ENCODE data around the gene REC8.

REC8 gene

DNA sequence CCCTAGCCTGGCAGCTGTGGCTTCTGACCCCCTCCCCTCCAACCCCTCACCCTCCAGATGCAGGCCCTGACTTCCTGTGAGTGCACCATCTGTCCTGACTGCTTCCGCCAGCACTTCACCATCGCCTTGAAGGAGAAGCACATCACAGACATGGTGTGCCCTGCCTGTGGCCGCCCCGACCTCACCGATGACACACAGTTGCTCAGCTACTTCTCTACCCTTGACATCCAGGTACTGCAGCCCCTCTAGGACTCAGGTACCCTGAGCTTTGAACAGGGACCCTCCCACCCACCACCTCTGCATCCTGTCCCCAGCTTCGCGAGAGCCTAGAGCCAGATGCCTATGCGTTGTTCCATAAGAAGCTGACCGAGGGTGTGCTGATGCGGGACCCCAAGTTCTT lies 16.8 kb upstream of the REC8 start:
- TF ChIP-seq, protein P1, sequence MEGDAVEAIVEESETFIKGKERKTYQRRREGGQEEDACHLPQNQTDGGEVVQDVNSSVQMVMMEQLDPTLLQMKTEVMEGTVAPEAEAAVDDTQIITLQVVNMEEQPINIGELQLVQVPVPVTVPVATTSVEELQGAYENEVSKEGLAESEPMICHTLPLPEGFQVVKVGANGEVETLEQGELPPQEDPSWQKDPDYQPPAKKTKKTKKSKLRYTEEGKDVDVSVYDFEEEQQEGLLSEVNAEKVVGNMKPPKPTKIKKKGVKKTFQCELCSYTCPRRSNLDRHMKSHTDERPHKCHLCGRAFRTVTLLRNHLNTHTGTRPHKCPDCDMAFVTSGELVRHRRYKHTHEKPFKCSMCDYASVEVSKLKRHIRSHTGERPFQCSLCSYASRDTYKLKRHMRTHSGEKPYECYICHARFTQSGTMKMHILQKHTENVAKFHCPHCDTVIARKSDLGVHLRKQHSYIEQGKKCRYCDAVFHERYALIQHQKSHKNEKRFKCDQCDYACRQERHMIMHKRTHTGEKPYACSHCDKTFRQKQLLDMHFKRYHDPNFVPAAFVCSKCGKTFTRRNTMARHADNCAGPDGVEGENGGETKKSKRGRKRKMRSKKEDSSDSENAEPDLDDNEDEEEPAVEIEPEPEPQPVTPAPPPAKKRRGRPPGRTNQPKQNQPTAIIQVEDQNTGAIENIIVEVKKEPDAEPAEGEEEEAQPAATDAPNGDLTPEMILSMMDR (conservative IDR thresholded peaks at IDR 0.05) = no peak
- no peak overlapping the region for H3K27ac ChIP-seq

DNA sequence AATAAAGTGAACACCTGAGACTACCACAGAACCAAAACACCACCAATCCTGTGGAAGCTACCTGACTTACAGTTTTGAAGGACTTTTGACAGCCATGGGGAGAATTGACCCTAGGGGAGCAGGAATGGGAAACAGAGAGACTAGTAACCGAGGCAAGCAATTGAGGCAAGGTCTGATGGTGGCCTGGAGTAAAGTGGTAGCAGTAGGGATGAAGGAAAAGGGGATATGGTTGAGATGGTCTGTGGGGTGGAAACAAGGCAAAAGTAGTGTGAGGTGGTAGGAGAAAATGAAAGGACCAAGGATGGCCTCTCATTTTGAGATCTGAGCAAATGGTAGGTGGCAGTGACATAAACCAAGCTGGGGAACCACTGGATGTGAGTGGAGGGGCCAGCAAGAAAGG lies 15.0 kb upstream of the REC8 start:
- no peak overlapping the region for H3K27ac ChIP-seq
- TF ChIP-seq, protein P1 (conservative IDR thresholded peaks at IDR 0.05) = no peak

DNA sequence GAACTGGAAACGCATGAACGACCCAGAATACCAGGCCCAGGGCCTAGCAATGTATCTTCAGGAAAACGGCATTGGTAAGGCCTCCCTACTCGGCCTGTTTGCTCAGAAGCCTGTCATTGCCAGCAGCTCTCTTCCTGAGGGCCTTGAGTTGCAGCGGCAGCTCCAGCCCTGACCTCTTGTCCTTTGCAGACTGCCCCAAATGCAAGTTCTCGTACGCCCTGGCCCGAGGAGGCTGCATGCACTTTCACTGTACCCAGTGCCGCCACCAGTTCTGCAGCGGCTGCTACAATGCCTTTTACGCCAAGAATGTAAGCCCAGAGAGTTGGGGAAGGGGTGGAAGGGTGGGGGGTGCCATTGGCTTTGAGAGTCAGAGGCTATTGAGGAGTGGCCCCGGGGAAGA lies 14.5 kb upstream of the REC8 start:
- H3K27ac ChIP-seq = no peak overlapping the region
- TF ChIP-seq, protein P1 (conservative IDR thresholded peaks at IDR 0.05) = no peak

DNA sequence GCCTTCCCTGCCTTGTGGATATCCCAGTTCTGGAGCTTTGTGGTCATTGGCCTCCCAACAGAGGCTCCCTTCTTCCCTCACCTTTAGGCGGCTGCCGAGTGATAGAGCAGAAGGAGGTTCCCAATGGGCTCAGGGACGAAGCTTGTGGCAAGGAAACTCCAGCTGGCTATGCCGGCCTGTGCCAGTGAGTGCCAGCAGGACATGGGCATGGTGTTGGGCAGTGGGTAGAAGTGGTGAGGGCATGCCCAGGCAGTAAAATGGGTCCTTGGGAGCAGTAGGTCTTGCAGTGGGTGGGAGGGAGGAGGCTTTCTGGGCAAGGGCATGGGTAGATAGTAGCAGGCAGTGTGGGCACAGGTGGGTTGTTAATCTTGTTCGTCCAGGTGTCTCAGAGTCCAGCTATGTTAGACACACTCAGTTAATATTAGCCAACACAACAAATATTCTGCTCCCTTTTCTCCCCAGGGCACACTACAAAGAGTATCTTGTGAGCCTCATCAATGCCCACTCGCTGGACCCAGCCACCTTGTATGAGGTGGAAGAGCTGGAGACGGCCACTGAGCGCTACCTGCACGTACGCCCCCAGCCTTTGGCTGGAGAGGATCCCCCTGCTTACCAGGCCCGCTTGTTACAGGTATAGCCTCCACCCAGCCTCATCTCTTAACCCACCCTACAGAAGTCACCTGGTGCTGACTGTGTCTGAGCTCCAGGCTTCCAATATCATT lies 11.9 kb upstream of the REC8 start:
- H3K27ac ChIP-seq = peak overlapping the region; percentile 62
- TF ChIP-seq, protein P1 (conservative IDR thresholded peaks at IDR 0.05) = no peak

DNA sequence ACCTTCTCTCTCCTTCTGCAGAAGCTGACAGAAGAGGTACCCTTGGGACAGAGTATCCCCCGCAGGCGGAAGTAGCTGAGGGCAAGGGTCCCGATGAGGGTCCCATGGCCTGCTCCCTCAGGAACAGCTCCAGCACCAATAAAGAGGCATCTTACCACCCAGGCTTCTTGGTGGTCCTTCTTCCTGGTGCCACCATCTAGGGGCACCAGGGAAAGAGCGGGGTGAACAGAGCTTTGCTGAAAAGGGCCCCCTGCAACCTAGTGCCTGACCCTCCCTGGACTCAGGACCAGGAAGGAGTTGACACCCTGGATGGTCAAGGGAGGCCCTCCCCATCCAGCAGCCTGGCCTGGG lies 11.4 kb upstream of the REC8 start:
- peak overlapping the region; percentile 62 for H3K27ac ChIP-seq
- TF ChIP-seq, protein P1 (conservative IDR thresholded peaks at IDR 0.05) = no peak

DNA sequence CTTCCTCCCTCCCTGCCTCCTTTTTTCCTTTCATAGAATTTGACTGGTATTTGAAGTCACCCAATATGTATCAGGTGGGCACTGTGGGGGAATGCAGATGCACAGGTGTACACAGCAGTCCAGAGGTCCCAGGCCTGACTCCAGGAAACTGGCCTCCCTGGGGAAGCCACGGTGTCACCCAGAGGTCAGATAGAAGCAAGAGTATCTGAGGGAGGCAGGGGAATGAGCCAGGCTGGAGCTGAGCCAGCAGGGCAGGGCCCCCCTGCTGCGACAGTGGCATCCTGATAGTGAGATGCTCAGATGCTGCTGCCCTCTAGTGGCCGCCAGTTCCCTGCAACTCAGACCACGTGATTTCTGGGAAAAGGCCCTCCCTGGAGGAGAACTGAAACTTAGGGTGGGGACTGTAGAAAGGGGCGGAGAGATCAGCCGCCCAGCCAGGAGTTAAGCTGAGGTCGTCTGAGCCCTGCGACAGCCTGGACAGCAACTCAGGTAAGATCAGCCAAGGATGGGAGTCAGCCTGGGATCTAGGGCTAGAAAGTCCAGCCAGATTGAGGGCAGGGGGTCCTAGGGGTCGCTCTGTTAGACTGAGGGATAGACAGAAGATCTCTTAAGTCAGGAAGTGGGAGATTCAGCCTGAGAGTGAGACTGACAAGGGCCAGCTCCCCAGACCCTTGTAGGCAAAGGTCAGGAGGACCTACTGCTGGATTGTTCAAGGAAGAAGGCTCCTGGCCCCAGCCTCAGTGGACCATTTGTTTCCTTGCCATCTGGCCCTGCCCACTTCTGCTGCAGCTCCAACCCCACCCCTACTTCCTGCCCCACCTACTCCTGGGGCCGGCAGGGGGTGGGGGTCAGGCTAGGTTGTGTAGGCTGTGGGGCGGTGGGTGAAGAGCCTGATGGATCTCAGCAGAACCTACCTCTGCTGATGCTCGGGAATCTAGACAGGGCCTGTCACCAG lies 10.8 kb upstream of the REC8 start, which contains the start of gene IRF9:
Gene IRF9 (plus strand): TSS at position 416 of the 955 bp plus-strand sequence. CDS start 880 bp downstream, outside the sequence.
- H3K27ac ChIP-seq = peak within 1 kb of the TSS; percentile 62

DNA sequence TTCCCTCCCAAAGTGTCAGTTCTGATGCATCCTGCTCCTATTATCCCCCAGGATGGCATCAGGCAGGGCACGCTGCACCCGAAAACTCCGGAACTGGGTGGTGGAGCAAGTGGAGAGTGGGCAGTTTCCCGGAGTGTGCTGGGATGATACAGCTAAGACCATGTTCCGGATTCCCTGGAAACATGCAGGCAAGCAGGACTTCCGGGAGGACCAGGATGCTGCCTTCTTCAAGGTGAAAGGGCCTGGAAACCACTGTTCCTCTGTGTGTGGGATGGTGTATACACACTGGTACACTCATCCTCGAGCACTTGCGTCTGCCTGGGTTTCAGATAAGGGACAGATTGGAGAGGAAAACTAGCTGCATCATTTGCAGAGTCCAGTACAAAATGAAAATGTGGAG lies 9.8 kb upstream of the REC8 start:
- H3K27ac ChIP-seq = peak overlapping the region; percentile 62; the same call in 1 of the 2 replicates
- TF ChIP-seq, protein P1 (conservative IDR thresholded peaks at IDR 0.05) = no peak

More for the DNA sequence above, 10.8 kb upstream of the REC8 start, which contains the start of gene IRF9:
- TF ChIP-seq, protein P1 (conservative IDR thresholded peaks at IDR 0.05) = peak; percentile 94

All from VCaP (cell line).